T-helper 17 cell (primary cell): ENCODE measurements around the gene CDH12. TPM values are rescaled to one million over a fixed set of nuclear protein-coding genes. Genes with fewer than 3 reads are reported as not detected.

Experiments
- ATAC-seq: fragments of 150-1000 bp; cut with Tn5 transposase; 2 replicates; pipeline ENCODE4 v1.10.0; 2021; ENCODE audit warnings: mild to moderate bottlenecking, moderate library complexity
- DNase-seq, 3 donors: peaks; one replicate each; pipeline versions ENCODE4 v3.0.0 to v3.0.0-alpha.2; 2020 to 2021
- H3K9me3 ChIP-seq: one replicate; pipeline ENCODE4 v1.7.0; 2013; ENCODE audit warnings: low read length, mild to moderate bottlenecking; ENCODE audit not compliant: control insufficient read depth, poor library complexity, severe bottlenecking
- H3K27ac Mint-ChIP-seq: one replicate; pipeline ENCODE4 v1.8.0; 2022; ENCODE audit warnings: mild to moderate bottlenecking, moderate library complexity, mixed read lengths
- H3K27me3 Mint-ChIP-seq: one replicate; pipeline ENCODE4 v1.8.0; 2022; ENCODE audit warnings: mixed read lengths
- H3K36me3 Mint-ChIP-seq: one replicate; pipeline ENCODE4 v1.8.0; 2022; ENCODE audit warnings: low read depth, mixed read lengths
- H3K4me1 Mint-ChIP-seq: one replicate; pipeline ENCODE4 v1.8.0; 2022; ENCODE audit warnings: mild to moderate bottlenecking, mixed read lengths
- H3K4me3 Mint-ChIP-seq: one replicate; pipeline ENCODE4 v1.8.0; 2022; ENCODE audit warnings: mild to moderate bottlenecking, moderate library complexity, mixed read lengths
- total RNA-seq, 4 donors: library from RNA in 2 of 4; stranded (reverse) in 2 of 4; gene quantifications; one replicate each; pipeline ENCODE4 v1.2.3 and lab custom pipeline; 2022 to 2026

CDH12 gene
- total RNA-seq, 2 donors from 2014 or later = not detected

DNA sequence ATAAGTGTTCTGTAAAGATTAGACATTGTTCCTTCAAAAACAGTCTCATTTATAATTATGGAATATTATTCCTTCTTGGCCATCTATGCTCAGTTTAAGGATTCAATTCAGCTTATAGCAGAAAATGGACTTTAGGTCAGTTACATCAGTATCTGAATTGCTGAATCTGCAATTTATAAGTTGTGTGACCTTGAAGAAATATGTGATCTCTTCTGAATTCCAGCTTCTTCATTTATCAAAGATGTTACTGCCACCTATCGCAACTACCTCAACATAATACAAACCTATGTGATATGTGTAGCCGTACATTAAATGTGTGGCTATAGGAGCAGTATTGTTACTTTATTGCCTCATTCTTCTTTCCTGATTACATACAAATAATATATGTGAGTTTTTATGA, 118.2 kb downstream of the CDH12 start:
- no peaks in the 10 kb centered on the region for H3K4me1 Mint-ChIP-seq
- DNase-seq (no peak), ATAC-seq (no peak)
- H3K9me3 ChIP-seq = no peaks in the 10 kb centered on the region
- no peaks in the 10 kb centered on the region for H3K36me3 Mint-ChIP-seq
- H3K4me3 Mint-ChIP-seq = no peak overlapping the region
- H3K27me3 Mint-ChIP-seq = no peaks in the 10 kb centered on the region
- H3K27ac Mint-ChIP-seq = no peak overlapping the region

DNA sequence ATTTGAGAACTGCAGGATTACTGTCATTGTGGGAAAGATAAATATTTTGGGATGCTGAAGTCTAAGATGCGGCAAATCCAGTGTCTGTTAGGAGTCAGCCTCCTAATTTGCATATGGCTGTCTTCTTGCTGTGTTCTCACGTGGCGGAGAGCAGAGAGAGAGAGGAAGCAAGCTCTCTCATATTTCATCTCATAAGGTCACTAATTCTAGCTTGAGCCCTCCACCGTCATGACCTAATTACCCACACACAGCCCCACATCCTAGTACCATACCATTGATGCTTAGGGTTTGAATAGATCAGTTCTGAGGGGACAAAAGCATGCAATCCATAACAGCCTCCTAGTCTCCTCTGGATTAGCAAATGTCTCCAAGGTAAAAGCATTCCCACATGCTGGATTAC, 124.5 kb downstream of the CDH12 start:
- Mint-ChIP-seq H3K36me3 (no peaks in the 10 kb centered on the region), H3K4me1 (no peaks in the 10 kb centered on the region), H3K4me3 (no peak overlapping the region), H3K27me3 (no peaks in the 10 kb centered on the region), H3K27ac (no peak overlapping the region)
- no peak for DNase-seq
- peaks cover 2% of the 10 kb centered on the region for H3K9me3 ChIP-seq
- no peak for ATAC-seq

DNA sequence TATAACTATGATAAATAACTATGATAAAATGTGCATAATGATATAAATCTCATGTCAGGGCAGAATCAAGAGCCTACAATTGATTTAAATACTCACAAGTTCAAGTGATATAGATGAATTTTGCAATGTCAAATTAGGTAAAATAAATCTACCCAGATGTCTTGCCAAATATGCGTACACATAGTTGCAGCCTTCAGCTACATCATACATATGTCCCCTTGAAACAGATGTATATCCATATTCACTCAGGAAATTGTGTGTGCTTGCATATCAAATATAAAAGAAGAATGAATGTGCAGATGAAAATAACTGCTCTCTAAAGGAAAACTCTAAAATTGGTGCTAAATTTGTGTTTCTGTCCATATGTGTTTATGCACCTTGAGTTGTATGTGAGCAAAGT, 130.7 kb downstream of the CDH12 start:
- Mint-ChIP-seq H3K27ac (no peak overlapping the region), H3K4me1 (no peaks in the 10 kb centered on the region), H3K36me3 (no peaks in the 10 kb centered on the region), H3K27me3 (no peaks in the 10 kb centered on the region), H3K4me3 (no peak overlapping the region)
- no peak for ATAC-seq
- no peak for DNase-seq
- peaks cover 2% of the 10 kb centered on the region for H3K9me3 ChIP-seq

DNA sequence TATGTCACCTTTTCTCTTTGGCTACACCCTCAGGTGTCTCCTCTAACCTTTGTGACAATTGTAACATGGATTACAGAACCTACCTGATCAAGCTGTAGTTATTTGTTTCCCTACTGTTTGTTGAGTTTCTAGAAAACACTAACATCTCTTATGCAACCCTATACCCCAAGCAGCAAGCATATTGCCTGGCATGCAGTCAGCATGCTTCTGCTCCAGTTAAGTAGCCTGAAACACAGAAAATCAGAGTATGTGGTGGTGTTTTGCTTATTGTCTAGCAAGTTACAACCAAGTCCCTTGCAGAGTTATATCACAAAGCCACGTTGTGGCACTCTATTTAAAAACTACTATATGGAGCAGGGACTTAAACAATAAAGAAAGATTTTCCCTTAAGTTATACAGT, 131.1 kb downstream of the CDH12 start:
- no peak overlapping the region for H3K4me3 Mint-ChIP-seq
- ATAC-seq = no peak
- peaks cover 2% of the 10 kb centered on the region for H3K9me3 ChIP-seq
- no peaks in the 10 kb centered on the region for H3K36me3 Mint-ChIP-seq
- H3K4me1 Mint-ChIP-seq = no peaks in the 10 kb centered on the region
- DNase-seq = no peak
- H3K27ac Mint-ChIP-seq = no peak overlapping the region
- no peaks in the 10 kb centered on the region for H3K27me3 Mint-ChIP-seq

DNA sequence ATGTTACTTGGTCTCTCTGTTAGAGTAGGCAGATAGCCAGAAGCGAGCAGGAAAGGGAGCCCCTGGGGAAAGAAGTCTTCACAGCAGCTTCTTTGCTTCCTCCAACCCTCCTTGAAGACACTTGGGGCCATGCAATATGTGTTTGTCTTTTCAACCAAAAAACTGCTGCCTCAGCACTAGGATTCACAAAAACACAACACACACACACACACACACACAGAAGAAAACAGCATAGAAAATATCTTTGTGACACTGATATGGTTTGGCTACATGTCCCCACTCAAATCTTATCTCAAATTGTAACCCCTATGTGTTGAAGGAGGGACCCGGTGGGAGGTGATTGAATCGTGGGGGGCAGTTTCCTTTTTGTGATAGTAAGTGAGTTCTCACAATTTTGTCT, 133.3 kb downstream of the CDH12 start:
- Mint-ChIP-seq H3K4me1 (no peaks in the 10 kb centered on the region), H3K27ac (no peak overlapping the region), H3K36me3 (no peaks in the 10 kb centered on the region), H3K4me3 (no peak overlapping the region), H3K27me3 (no peaks in the 10 kb centered on the region)
- DNase-seq (no peak), ATAC-seq (no peak)
- no peaks in the 10 kb centered on the region for H3K9me3 ChIP-seq

DNA sequence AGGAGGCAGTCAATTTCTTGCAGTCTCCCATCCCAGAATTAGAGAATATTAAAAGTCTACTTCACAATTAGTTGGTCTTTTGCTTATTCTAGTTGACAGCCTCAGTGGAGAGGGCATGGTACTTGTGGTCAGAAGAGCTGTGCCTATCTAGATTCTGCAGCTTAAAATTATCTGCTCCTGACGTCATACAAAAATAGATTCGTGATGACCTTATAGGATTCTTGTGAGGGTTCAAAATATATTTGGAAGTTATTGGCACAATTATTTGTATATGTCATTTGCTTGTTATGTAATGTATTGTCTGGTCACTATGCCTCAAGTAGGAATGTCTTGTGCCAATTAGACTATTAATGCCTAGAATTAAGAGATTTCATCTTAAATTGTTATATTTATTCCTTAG, 142.5 kb downstream of the CDH12 start:
- DNase-seq (no peak), ATAC-seq (no peak)
- Mint-ChIP-seq H3K4me1 (no peaks in the 10 kb centered on the region), H3K4me3 (no peak overlapping the region), H3K36me3 (no peaks in the 10 kb centered on the region), H3K27ac (no peak overlapping the region), H3K27me3 (no peaks in the 10 kb centered on the region)
- no peaks in the 10 kb centered on the region for H3K9me3 ChIP-seq

DNA sequence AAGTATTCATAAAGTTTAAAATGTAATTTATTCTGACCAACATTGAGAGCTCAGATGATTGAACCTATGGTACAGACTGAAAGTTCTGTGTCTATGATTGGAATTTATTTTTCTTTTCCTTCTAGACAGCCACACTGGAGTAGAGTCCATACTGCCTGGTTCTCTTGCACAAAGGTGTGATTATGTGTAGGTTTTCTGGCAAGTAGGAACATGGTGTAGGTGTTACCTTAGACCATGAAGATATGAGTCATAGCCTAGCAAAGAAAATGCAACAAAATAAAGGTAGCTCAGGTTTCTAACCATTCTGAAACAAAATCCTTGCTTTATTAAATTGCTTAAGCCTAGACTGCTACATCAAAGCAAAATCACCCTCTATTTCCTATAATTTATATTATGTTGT, 143.4 kb downstream of the CDH12 start:
- Mint-ChIP-seq H3K27ac (no peak overlapping the region), H3K4me3 (no peak overlapping the region), H3K27me3 (no peaks in the 10 kb centered on the region), H3K4me1 (no peaks in the 10 kb centered on the region), H3K36me3 (no peaks in the 10 kb centered on the region)
- ATAC-seq (no peak), DNase-seq (no peak)
- no peaks in the 10 kb centered on the region for H3K9me3 ChIP-seq

DNA sequence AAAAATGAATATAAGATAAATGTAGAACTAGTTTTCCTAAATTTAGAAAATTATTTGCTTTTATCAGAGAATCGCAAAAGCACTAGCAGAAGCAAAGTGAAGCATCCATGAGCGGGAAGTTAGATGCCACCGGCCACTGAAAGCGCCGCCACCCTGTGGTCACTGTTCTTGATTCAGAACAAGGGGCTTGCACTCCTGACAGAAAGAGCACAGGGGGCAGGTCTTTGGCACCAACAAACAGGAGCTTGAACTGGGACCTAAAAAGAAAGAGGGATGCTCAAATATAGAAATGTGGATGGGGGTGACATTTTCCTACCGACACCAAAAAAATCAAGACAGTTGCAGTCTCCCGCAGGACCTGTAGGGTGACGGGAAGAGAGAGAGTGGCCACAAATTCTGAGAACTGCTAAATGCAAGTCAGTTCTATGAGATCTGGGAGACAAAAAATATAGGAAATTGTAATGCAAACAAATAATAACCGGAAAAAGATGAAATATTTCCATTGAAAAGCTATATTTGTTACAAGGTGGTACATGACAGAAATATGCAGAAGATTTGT, 144.3 kb downstream of the CDH12 start:
- no peak for DNase-seq
- ATAC-seq = no peak
- Mint-ChIP-seq H3K4me3 (no peak overlapping the region), H3K27ac (no peak overlapping the region), H3K36me3 (no peaks in the 10 kb centered on the region), H3K4me1 (no peaks in the 10 kb centered on the region), H3K27me3 (no peaks in the 10 kb centered on the region)
- no peaks in the 10 kb centered on the region for H3K9me3 ChIP-seq

DNA sequence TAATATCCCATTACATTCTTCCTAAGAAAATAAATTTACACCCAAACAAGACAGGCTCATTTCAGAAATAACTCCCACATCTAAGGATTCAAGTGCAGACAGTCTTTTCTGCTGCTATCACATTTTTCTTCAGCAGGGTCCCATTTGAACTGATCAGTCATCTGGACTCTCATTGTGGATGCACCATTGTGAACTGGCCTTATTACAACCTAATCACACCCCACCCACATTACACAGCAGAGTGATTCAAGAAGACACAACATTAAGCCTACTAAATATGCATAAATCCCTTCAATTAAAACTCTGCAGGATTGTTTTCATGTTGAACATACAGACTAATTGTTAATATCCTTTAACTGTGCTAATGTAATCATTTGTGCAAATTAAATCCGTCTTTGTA, 146.2 kb downstream of the CDH12 start:
- H3K27ac Mint-ChIP-seq = no peak overlapping the region
- H3K4me1 Mint-ChIP-seq = no peaks in the 10 kb centered on the region
- no peaks in the 10 kb centered on the region for H3K27me3 Mint-ChIP-seq
- DNase-seq = no peak
- H3K4me3 Mint-ChIP-seq = no peak overlapping the region
- no peaks in the 10 kb centered on the region for H3K9me3 ChIP-seq
- H3K36me3 Mint-ChIP-seq = no peaks in the 10 kb centered on the region
- no peak for ATAC-seq

DNA sequence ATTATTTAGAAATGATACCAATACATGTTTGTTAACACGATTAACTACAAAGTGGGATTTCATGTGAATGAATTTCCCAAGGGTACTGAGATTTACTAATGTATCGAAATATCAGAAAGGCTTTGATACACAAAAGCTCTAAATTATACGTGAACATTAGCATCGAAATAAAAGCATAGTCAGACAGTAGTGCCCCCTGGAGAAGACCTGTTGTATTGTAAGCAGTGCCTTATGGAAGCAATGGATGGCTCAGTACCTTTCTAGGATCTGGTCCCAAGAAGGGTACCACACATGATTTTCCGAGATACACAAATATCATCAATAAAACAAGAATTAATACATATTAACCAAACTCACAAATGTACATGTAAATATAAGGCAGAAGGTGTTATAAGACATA, 153.8 kb downstream of the CDH12 start:
- H3K27ac Mint-ChIP-seq = no peak overlapping the region
- no peaks in the 10 kb centered on the region for H3K9me3 ChIP-seq
- ATAC-seq = no peak
- H3K4me3 Mint-ChIP-seq = no peak overlapping the region
- no peak for DNase-seq
- no peaks in the 10 kb centered on the region for H3K36me3 Mint-ChIP-seq
- no peaks in the 10 kb centered on the region for H3K27me3 Mint-ChIP-seq
- H3K4me1 Mint-ChIP-seq = no peaks in the 10 kb centered on the region

DNA sequence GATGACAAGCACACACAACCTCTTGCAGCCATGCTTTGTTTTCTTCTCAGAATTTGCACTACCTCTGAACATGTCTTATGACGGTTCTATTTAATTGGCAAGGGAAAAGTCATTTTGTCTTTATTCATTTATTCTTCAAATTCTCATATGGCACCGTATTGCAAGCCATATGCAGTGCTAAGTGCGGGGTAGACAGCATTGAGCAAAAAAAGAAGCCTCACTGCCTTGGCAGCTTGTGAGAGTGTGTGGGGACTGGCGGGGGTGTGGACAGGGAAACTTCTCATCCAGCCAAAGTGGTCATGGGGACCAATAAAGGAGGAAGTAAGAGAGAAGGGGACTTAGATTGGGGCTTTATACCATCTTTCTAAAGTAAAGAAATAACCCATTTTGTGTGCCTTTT, 160.0 kb downstream of the CDH12 start:
- Mint-ChIP-seq H3K36me3 (no peaks in the 10 kb centered on the region), H3K27me3 (no peaks in the 10 kb centered on the region), H3K4me1 (no peaks in the 10 kb centered on the region), H3K4me3 (no peak overlapping the region), H3K27ac (no peak overlapping the region)
- H3K9me3 ChIP-seq = no peaks in the 10 kb centered on the region
- ATAC-seq = no peak
- no peak for DNase-seq

DNA sequence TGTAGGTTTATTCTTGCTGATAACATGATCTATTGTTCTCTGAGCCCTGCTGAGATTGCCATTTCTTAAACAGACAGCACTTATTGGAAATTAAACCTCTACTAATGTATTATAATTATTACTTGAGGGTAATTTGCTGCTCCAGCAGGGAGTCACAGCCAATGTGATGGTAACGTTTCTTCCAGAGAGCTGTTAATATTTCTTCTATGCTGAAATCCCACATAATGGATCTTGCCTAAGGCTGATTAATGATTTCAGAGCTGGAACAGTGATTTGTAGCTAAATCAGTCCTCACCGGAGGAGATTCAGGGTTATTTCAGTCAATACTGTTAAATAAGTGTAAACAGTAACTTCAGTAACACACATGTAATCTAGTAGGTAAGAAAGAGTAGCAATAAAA, 170.1 kb downstream of the CDH12 start:
- H3K4me3 Mint-ChIP-seq = no peak overlapping the region
- no peak overlapping the region for H3K27ac Mint-ChIP-seq
- H3K9me3 ChIP-seq = no peaks in the 10 kb centered on the region
- H3K4me1 Mint-ChIP-seq = no peaks in the 10 kb centered on the region
- no peaks in the 10 kb centered on the region for H3K36me3 Mint-ChIP-seq
- no peaks in the 10 kb centered on the region for H3K27me3 Mint-ChIP-seq
- no peak for DNase-seq
- ATAC-seq = no peak

DNA sequence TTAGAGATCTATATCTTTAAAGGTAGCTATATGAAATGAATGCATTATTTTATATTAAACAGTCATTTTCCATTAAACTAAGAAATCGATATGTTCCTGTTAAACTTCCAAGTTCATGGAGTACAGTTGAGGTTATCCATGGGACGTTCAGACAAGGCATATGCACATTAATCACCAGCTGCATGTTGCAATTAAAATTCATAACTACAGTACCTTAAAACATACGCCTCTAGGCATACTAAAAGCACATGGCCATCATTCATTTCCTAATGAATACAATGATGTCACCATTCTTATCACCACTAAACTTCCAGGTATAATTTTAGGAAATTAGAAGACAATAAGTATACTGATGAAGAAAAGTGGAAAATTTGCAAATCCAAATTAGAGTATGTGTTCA, 174.3 kb downstream of the CDH12 start:
- H3K9me3 ChIP-seq = no peaks in the 10 kb centered on the region
- H3K4me3 Mint-ChIP-seq = no peak overlapping the region
- ATAC-seq (no peak), DNase-seq (no peak)
- H3K4me1 Mint-ChIP-seq = no peaks in the 10 kb centered on the region
- H3K27me3 Mint-ChIP-seq = no peaks in the 10 kb centered on the region
- no peaks in the 10 kb centered on the region for H3K36me3 Mint-ChIP-seq
- H3K27ac Mint-ChIP-seq = no peak overlapping the region

DNA sequence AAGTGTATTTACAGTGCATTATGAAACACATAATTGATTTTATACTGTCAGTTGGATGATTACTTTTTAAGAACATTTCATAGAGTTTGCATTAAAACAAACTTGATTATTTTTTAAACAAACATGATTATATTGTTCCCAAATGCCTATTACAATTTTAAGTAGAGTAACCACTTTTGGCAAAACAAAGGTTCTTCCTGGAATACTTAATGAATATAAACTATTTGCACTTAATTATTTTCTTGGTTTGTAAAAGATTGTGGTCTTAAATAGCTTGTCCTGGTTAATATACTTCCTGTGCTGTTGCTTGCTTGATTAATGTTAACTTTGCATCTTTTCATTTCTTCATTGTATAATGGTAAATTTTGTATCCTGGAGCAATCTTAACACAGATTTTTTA, 180.0 kb downstream of the CDH12 start:
- DNase-seq = no peak
- Mint-ChIP-seq H3K4me3 (no peak overlapping the region), H3K27ac (no peak overlapping the region), H3K4me1 (no peaks in the 10 kb centered on the region), H3K36me3 (no peaks in the 10 kb centered on the region), H3K27me3 (no peaks in the 10 kb centered on the region)
- ATAC-seq = no peak
- H3K9me3 ChIP-seq = peaks cover 4% of the 10 kb centered on the region

DNA sequence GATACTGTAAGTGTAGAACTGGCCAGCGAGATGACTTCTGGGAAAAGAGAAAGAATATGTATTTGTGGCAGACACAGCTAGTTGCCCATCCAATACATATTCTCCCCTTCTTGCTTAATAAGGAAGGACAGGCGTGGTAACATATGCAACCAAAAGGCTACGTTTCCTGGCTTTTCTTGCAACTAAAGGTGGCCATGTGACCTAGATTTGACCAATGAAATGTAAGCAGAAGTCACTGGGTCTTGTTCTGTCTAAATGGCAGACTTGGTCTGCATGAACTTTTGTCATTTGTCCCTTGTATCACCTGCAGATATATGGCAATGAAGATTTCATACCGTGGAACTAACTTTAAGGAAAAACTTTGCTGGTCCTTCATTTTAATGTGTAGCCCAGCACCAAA, 183.8 kb downstream of the CDH12 start:
- no peak for ATAC-seq
- H3K36me3 Mint-ChIP-seq = no peaks in the 10 kb centered on the region

More for the DNA sequence above, 183.8 kb downstream of the CDH12 start:
- H3K9me3 ChIP-seq = peaks cover 4% of the 10 kb centered on the region
- DNase-seq = no peak
- H3K4me1 Mint-ChIP-seq = no peaks in the 10 kb centered on the region
- no peaks in the 10 kb centered on the region for H3K27me3 Mint-ChIP-seq
- H3K27ac Mint-ChIP-seq = no peak overlapping the region
- no peak overlapping the region for H3K4me3 Mint-ChIP-seq
